ENCODE results near the gene DDX25. TPM values are rescaled to one million over a fixed set of nuclear protein-coding genes. Genes with fewer than 3 reads are reported as not detected.

DDX25 gene
- total RNA-seq, 1 donor from 2014 or later: under 0.01 TPM

GRCh38 chr11:125935618-125936199 is 31.4 kb downstream of the DDX25 start:
- DNase-seq (ENCODE audit: low read depth in 2 of 2): no peak

DNA sequence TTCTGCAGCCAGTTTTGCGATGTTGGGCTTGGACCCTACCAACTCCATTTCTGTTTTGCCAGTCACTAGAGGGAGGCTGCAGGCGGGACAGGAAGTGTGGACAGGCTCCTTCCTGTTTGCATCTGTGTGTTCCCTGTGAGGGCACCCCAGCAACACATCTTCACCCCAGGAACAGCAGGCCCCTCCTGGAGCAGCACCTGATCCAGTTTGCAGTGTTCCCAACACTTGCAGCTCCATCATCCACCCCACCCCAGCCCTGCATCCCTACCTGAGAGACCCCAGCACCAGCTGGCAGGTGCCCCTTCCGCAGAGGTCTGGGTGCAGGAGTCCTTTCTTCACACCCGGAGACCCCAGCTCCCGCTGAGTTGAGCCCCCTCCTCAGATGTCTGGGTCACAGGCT is 34.1 kb downstream of the DDX25 start:
- DNase-seq (ENCODE audit: low read depth in 2 of 2): no peak

DNA sequence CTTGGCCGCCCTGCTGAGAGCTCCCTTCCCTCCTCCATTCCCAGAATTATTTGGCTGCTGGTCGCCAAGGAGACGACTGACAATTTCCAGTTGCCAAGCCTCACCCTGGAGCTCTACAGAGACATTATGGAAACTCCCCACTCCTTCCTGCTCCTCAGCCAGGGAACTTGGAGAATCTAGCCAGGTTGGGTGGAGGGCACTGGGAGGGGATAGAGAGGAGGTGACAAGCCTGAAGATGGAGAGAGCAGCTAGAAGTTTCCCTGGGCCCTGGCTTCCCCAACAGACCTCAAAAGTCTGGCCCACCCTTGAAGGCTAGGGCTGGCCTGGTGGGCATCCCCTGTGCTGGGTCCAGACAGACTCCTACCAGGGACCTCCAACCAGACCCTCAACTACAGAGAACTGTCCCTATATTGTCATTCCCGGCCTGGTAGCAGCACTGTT is 34.8 kb downstream of the DDX25 start:
- no peak for DNase-seq (ENCODE audit: low read depth in 2 of 2)

DNA sequence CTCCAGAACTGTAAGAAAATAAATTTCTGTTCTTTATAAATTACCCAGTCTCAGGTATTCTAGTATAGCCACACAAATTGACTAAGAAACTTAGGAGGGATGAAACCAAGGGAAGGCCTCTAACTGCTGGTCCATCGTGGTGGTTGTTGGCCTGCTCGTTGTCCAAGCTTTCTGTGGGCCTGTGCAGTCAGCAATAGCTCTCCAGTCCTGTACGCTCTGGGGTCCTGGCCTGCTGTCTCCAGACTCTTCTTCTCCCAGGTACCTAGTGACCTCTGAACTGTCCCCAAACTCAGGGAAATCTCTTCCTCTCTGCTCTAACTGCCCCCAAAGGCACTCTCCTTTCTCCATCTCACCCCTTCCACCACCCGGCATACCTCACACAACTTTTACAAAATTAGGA is 35.8 kb downstream of the DDX25 start:
- no peak for DNase-seq (ENCODE audit: low read depth in 2 of 2)

DNA sequence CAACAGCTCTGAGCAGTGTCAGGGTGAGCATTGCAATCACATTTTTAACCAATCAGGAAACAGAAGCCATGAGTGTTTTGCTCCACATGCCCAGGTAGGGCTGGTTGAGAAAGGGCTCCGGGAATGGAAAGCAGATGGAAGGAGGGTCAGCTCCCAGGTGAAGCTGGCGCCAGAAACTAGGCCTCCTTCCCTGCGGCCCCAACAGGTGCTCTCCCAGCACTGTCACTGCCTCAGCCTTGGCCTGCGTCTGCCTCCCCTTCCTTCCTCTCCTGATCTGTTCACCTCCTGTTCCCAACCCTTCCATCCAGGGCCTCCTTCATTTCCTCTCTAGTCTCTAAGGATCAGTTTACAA is 36.9 kb downstream of the DDX25 start:
- no peak for DNase-seq (ENCODE audit: low read depth in 2 of 2)

- DNase-seq (ENCODE audit: low read depth in 2 of 2): peak; percentile 32 to 58
Measured at GRCh38 chr11:125941619-125942611, 37.6 kb downstream of the DDX25 start.

DNA sequence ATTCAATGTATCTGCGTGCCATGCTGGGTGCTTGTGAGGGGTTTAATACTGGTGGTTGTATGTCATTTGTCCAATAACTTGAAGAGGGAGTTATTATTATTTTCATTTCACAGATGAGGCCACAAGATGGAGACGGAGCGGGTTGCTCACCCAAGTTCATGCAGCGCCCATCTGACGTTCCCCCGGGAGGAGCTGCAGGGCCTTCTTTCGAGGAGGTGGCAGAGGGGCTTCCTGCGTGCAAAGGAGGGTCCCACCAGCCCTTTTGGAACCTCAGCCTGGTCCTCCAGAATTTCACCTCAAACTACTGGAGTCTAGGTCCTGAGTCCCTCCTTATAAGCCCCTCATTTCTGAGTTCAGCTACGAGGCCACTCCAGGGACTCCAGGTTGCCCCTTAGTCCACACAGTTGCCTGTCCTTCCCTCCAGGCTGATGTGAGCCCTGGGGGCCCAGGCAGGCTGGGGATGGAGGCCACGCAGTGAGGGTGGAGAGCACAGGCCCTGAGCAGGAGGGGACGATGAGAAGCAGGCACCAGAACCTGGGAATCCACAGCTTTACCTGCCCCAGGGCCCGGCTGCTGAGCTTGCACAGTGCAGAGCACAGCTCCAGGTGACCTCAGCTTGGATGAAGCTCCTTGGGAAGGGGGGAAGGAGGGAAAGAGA is 38.6 kb downstream of the DDX25 start:
- no peak for DNase-seq (ENCODE audit: low read depth in 2 of 2)

GRCh38 chr11:125943661-125944349 is 39.5 kb downstream of the DDX25 start:
- DNase-seq (ENCODE audit: low read depth in 2 of 2): no peak

- no peak for DNase-seq (ENCODE audit: low read depth in 2 of 2)
Measured at GRCh38 chr11:125944350-125945010, 40.2 kb downstream of the DDX25 start.

GRCh38 chr11:125945011-125945796 is 40.9 kb downstream of the DDX25 start:
- DNase-seq (ENCODE audit: low read depth in 2 of 2): no peak

GRCh38 chr11:125945797-125946520 is 41.7 kb downstream of the DDX25 start, which contains the start of gene VSIG10L2:
TSS of gene VSIG10L2 (plus strand) at chr11:125946044. CDS start at chr11:125946056, 12 bp downstream.
- DNase-seq (ENCODE audit: low read depth in 2 of 2): no peak

- no peak for DNase-seq (ENCODE audit: low read depth in 2 of 2)
Measured at GRCh38 chr11:125946712-125947418, 42.6 kb downstream of the DDX25 start.

DNA sequence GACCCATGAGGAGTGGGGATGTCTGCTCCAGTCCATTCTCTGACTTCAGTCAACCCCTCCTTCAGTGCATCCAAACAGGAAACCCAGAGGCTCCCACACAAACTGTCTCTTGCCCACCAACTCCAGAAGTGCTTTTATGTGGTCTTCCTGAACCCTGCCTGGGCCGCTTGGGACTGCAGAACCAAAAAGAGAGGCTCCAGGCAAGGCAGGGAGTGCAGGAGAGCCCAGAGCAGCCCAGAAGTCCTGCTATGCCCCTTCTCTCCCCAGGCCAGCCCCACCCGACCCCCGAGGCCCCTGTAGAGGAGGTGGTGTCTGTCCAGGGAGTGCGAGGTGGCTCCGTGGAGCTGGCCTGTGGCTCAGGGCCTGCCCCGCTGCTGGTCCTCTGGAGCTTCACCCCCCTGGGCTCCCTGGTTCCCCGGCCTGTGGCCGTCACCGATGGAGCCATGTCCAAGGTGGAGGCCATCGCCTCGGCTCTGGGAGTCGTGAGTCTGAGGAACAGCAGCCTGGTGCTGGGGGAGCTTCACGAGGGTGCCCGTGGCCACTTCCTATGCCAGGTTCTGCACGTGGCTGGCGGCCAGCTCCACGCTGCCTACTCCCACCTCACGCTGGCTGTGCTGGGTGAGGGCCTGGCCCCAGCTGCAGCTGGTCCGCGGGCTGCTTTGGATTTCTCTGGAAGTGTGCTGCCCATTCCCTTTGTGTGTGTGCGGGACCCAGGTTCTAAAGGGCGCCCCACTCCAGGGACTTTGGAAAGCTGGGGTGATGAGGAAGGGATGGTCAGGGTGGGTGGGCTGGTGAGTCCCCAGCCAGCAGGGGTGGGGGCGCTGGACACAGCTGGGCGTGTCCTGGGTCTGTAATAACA is 43.3 kb downstream of the DDX25 start:
- DNase-seq (ENCODE audit: low read depth in 2 of 2): no peak

DNA sequence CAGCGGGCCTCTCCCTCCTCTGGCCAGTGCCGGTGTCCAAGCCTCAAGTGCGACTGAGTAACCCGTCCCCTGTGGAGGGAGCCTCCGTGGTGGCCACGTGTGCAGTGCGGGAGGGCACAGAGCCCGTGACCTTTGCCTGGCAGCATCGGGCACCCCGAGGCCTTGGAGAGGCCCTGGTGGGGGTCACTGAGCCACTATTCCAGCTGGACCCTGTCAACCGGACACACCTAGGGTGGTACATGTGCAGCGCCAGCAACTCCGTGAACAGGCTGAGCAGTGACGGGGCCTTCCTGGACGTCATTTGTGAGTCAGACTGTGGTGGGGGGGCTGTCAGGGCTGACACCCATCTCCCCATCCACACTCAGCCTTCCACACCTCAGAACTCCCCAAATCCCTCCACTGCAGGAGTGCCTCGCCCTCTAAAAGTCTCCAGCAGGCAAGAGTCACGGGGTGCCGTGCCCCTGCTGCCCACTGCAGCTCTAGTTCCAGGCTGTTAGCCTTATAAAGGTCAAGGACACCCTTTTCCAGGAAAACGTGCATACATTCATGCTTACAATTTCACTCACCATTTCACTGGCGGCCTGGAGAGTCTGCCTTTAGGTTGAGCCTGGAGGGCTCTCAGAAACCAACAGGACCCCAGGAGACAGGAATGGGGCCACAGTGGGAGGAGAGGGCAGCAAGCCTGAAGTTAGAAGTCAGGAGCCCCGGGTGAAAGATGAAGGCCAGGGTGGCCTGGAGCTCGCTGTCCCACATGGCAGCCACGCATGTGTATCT is 44.2 kb downstream of the DDX25 start:
- no peak for DNase-seq (ENCODE audit: low read depth in 2 of 2)

DNA sequence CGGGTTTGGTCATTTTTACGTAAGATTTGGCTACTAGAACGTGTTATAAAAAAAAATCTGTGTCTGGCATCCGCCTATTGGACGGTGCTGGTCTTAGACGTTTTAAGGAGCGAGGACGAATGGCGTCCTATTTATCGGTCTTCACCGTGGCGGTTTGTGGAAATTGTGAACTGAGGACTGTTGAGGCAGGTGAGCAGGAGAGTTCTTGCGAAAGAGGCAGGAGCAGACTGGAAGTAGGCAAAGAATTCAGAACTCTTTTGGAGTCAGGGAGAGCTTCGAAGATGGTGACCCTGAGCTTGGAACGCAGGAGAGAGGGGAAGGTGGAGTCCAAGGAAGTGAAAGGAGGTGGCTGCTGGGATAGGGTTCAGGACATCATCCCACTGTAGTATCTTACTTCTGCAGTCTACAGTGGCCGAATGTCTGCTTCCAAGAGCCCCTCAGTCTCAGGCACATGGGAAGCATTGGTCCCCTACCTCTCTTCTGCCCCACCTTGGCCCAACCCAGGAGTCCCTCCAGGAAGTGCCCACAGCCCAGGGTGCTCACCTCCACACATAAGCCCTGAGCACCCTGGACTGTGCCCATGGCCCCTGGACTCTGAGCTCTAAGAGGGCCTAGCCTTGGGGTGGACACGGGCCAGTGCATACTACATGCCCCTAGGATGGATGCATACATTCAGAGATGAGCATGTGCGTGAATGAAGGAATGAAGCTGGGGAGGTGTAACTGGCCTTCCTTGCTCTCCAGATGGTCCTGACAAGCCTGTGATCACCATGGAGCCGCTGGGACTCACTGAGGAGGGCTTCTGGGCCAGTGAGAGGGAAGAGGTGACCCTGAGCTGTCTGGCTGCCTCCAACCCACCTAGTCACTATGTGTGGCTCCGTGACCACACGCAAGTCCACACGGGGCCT is 45.2 kb downstream of the DDX25 start:
- no peak for DNase-seq (ENCODE audit: low read depth in 2 of 2)

GRCh38 chr11:125950178-125950490 is 45.8 kb downstream of the DDX25 start:
- DNase-seq (ENCODE audit: low read depth in 2 of 2): no peak

All from lung microvascular endothelial cell (primary cell).